ENCODE data around the gene MEIS2.

- TF ChIP-seq CTCF (IDR thresholded peaks at IDR 0.05) (no peak), POLR2A (IDR thresholded peaks at IDR 0.05) (no peak), POLR2AphosphoS5 (IDR thresholded peaks at IDR 0.05; ENCODE audit: insufficient read depth in 1 of 2, low read depth in 1 of 2) (no peak)
These were observed 162.2 kb downstream of the MEIS2 start for GRCh38 chr15:36938131-36938530.

All from vagina (tissue), 2 donors.